ENCODE results near the gene KCNH5. TPM values are rescaled to one million over a fixed set of nuclear protein-coding genes. Genes with fewer than 3 reads are reported as not detected.

KCNH5 gene
- polyA plus RNA-seq, 1 donor (not counting 4 experiments of a cell fraction or from before 2014, with no cell fraction given), result 0.04 TPM

- dilution Hi-C loops (cut with MboI; ENCODE audit: extremely low pct_ligation_motif_present, low sequenced_read_pairs), result no loop called here
- H3K9me1 ChIP-seq (ENCODE audit: control insufficient read depth, extremely low read depth, insufficient read depth, low read length), result no peaks in the 10 kb centered on the region
- H3K9ac ChIP-seq (ENCODE audit: control insufficient read depth, extremely low read depth, insufficient read depth, low read length), result no peak overlapping the region
- H4K20me1 ChIP-seq (ENCODE audit: control insufficient read depth, extremely low read depth, insufficient read depth, low read length), result no peaks in the 10 kb centered on the region
- no peak overlapping the region for H3K27ac ChIP-seq (ENCODE audit: control insufficient read depth, insufficient read depth, low read length)
- H3K27me3 ChIP-seq (ENCODE audit: control insufficient read depth, extremely low read depth, insufficient read depth, low read length), result no peaks in the 10 kb centered on the region
- TF ChIP-seq EZH2 (IDR thresholded peaks at IDR 0.05; ENCODE audit: low read length) (no peak), CTCF (optimal IDR thresholded peaks at IDR 0.05 in 1 of 3, IDR thresholded peaks at IDR 0.05 in 1 of 3, conservative IDR thresholded peaks at IDR 0.05 in 1 of 3; ENCODE audit: extremely low read depth in 1 of 3, insufficient read depth in 2 of 3, low read length in 3 of 3) (no peak)
- H3K9me3 ChIP-seq (ENCODE audit: control insufficient read depth, low read depth, low read length), result no peaks in the 10 kb centered on the region
- no peaks in the 10 kb centered on the region for H3K79me2 ChIP-seq (ENCODE audit: control insufficient read depth, insufficient read depth, low read length)
- H3K36me3 ChIP-seq (ENCODE audit: control insufficient read depth in 2 of 2, extremely low read depth in 1 of 2, insufficient read depth in 2 of 2, low read length in 2 of 2), result no peaks in the 10 kb centered on the region
- peak; percentile 89 for FAIRE-seq
- no peak overlapping the region for H2AFZ ChIP-seq (ENCODE audit: control insufficient read depth, low read length)
- H3K4me2 ChIP-seq (ENCODE audit: control insufficient read depth, extremely low read depth, insufficient read depth, low read depth, low read length), result no peak overlapping the region
- peak; percentile 19 for DNase-seq (ENCODE audit: low read depth, low spot score)
- H3K4me3 ChIP-seq (ENCODE audit: control insufficient read depth in 2 of 3, extremely low read depth in 1 of 3, insufficient read depth in 2 of 3, low read depth in 1 of 3, low read length in 3 of 3), result no peak overlapping the region
- H3K4me1 ChIP-seq (ENCODE audit: control insufficient read depth, extremely low read depth, insufficient read depth, low read length), result peaks cover 7% of the 10 kb centered on the region
Measured at GRCh38 chr14:62745496-62745895, 299.8 kb downstream of the KCNH5 start.

GRCh38 chr14:62743560-62743959, 301.7 kb downstream of the KCNH5 start:
- H3K36me3 ChIP-seq (ENCODE audit: control insufficient read depth in 2 of 2, extremely low read depth in 1 of 2, insufficient read depth in 2 of 2, low read length in 2 of 2), result no peaks in the 10 kb centered on the region
- H4K20me1 ChIP-seq (ENCODE audit: control insufficient read depth, extremely low read depth, insufficient read depth, low read length), result no peaks in the 10 kb centered on the region
- DNase-seq (ENCODE audit: low read depth, low spot score) (no peak), FAIRE-seq (no peak)
- no peak overlapping the region for H3K4me3 ChIP-seq (ENCODE audit: control insufficient read depth in 2 of 3, extremely low read depth in 1 of 3, insufficient read depth in 2 of 3, low read depth in 1 of 3, low read length in 3 of 3)
- no peak overlapping the region for H3K4me2 ChIP-seq (ENCODE audit: control insufficient read depth, extremely low read depth, insufficient read depth, low read depth, low read length)
- no peaks in the 10 kb centered on the region for H3K9me1 ChIP-seq (ENCODE audit: control insufficient read depth, extremely low read depth, insufficient read depth, low read length)
- H3K9ac ChIP-seq (ENCODE audit: control insufficient read depth, extremely low read depth, insufficient read depth, low read length), result no peak overlapping the region
- H3K4me1 ChIP-seq (ENCODE audit: control insufficient read depth, extremely low read depth, insufficient read depth, low read length), result peaks cover 7% of the 10 kb centered on the region
- no peaks in the 10 kb centered on the region for H3K79me2 ChIP-seq (ENCODE audit: control insufficient read depth, insufficient read depth, low read length)
- dilution Hi-C loops (cut with MboI; ENCODE audit: extremely low pct_ligation_motif_present, low sequenced_read_pairs), result no loop called here
- H3K9me3 ChIP-seq (ENCODE audit: control insufficient read depth, low read depth, low read length), result no peaks in the 10 kb centered on the region
- H3K27ac ChIP-seq (ENCODE audit: control insufficient read depth, insufficient read depth, low read length), result no peak overlapping the region
- no peak overlapping the region for H2AFZ ChIP-seq (ENCODE audit: control insufficient read depth, low read length)
- no peak for TF ChIP-seq EZH2 (IDR thresholded peaks at IDR 0.05; ENCODE audit: low read length)
- TF ChIP-seq CTCF (optimal IDR thresholded peaks at IDR 0.05 in 1 of 3, IDR thresholded peaks at IDR 0.05 in 1 of 3, conservative IDR thresholded peaks at IDR 0.05 in 1 of 3; ENCODE audit: extremely low read depth in 1 of 3, insufficient read depth in 2 of 3, low read length in 3 of 3), result no peak
- H3K27me3 ChIP-seq (ENCODE audit: control insufficient read depth, extremely low read depth, insufficient read depth, low read length), result no peaks in the 10 kb centered on the region

All from keratinocyte (primary cell).